GM18873 (cell line): ENCODE measurements around the gene CHID1.

Experiments used
- ATAC-seq: cut with Tn5 transposase; IDR thresholded peaks from one replicate; pipeline ENCODE4 v1.9.1; 2021; ENCODE audit warnings: mild to moderate bottlenecking, moderate library complexity, moderate number of reproducible peaks; ENCODE audit not compliant: unreplicated experiment, low FRiP score

CHID1 gene

GRCh38 chr11:839280-839623 lies 71.4 kb downstream of the CHID1 start:
- ATAC-seq, result no peak

- ATAC-seq, result no peak
Measured at GRCh38 chr11:838441-839279, 72.0 kb downstream of the CHID1 start.

GRCh38 chr11:837990-838307 lies 72.7 kb downstream of the CHID1 start:
- ATAC-seq, result no peak

- ATAC-seq, result no peak
Measured at GRCh38 chr11:837189-837989, 73.2 kb downstream of the CHID1 start.

- no peak for ATAC-seq
Measured at GRCh38 chr11:836700-837099, 73.9 kb downstream of the CHID1 start.

- ATAC-seq, result no peak
Measured at GRCh38 chr11:836274-836673, 74.3 kb downstream of the CHID1 start.

GRCh38 chr11:834371-835316 lies 76.0 kb downstream of the CHID1 start:
- ATAC-seq, result no peak

- no peak for ATAC-seq
Measured at GRCh38 chr11:833849-834311, 76.7 kb downstream of the CHID1 start.

- ATAC-seq, result no peak
Measured at GRCh38 chr11:833114-833791, 77.4 kb downstream of the CHID1 start.

- ATAC-seq, result no peak
Measured at GRCh38 chr11:832529-833113, 78.0 kb downstream of the CHID1 start, which contains the start of gene CD151. Gene CD151, plus strand, starts transcription at chr11:832952. Its CDS starts 3,118 bp downstream, at chr11:836070.

- ATAC-seq, result no peak
Measured at GRCh38 chr11:831961-832528, 78.6 kb downstream of the CHID1 start.

GRCh38 chr11:831118-831864 lies 79.3 kb downstream of the CHID1 start:
- no peak for ATAC-seq

- ATAC-seq, result no peak
Measured at GRCh38 chr11:830295-831117, 80.1 kb downstream of the CHID1 start.

GRCh38 chr11:829847-830294 lies 80.7 kb downstream of the CHID1 start:
- ATAC-seq, result no peak

- ATAC-seq, result no peak
Measured at GRCh38 chr11:829176-829846, 81.3 kb downstream of the CHID1 start.

- no peak for ATAC-seq
Measured at GRCh38 chr11:828506-829175, 82.0 kb downstream of the CHID1 start.

- no peak for ATAC-seq
Measured at GRCh38 chr11:827897-828192, 82.8 kb downstream of the CHID1 start, which contains the start of gene CRACR2B. Gene CRACR2B, plus strand, starts transcription at chr11:827919. Its CDS starts 689 bp downstream, at chr11:828608.
